HEK293 (cell line): ENCODE results near the gene CEMIP2.

Experiments used
- CTCF ChIA-PET: fragments of 350-600 bp; formaldehyde crosslinking; extraction: SDS; loops from one replicate; lab custom pipeline; 2021; ENCODE audit warnings: antibody characterized with exemption; lab: Yijun Ruan, JAX
- POLR2A ChIA-PET: fragments of 300-600 bp; formaldehyde crosslinking; extraction: SDS; loops from one replicate; lab custom pipeline; 2020; ENCODE audit warnings: antibody characterized with exemption, inconsistent platforms; lab: Yijun Ruan, JAX
- H3K27ac ChIP-seq: fragments of 200-500 bp; sonication (Bioruptor generic); 2 replicates; pipeline ENCODE4 v1.5.1; 2014; ENCODE audit warnings: low read depth, low read length, control low read depth, inconsistent platforms; ENCODE audit errors: extremely low read depth
- H3K36me3 ChIP-seq, 2 experiments: fragments of 200-500 bp in 1 of 2; sonication (Bioruptor generic) in 1 of 2; 1 replicate in 1 of 2; 2 replicates in 1 of 2; pipeline ENCODE4 v1.5.1; 2014 to 2017; ENCODE audit warnings: inconsistent platforms in 2 of 2, low read length in 2 of 2; ENCODE audit not compliant: control insufficient read depth in 2 of 2, insufficient read depth in 1 of 2
- H3K4me1 ChIP-seq: fragments of 200-500 bp; sonication (Bioruptor generic); 2 replicates; pipeline ENCODE4 v1.5.1; 2014; ENCODE audit warnings: mild to moderate bottlenecking, low read length, inconsistent platforms; ENCODE audit not compliant: control insufficient read depth, insufficient read depth
- H3K4me3 ChIP-seq: 2 replicates; pipeline ENCODE4 v1.5.1; 2011; ENCODE audit warnings: low read depth, mild to moderate bottlenecking, control low read depth, low read length, moderate library complexity
- H3K9me3 ChIP-seq: fragments of 200-500 bp; sonication (Bioruptor generic); 2 replicates; pipeline ENCODE4 v1.5.1; 2014; ENCODE audit warnings: low read depth, low read length, inconsistent platforms; ENCODE audit not compliant: control insufficient read depth, insufficient read depth
- EGR2 ChIP-seq: fragments of 450-650 bp; formaldehyde crosslinking; IDR thresholded peaks from 2 replicates; pipeline ENCODE4 v1.5.1; 2016; ENCODE audit warnings: low read depth, missing biosample characterization, missing genetic modification characterization
- KLF10 ChIP-seq: fragments of 450-650 bp; IDR thresholded peaks from 2 replicates; pipeline ENCODE4 v1.5.1; 2018; ENCODE audit warnings: missing biosample characterization, mild to moderate bottlenecking, missing genetic modification characterization
- KLF17 ChIP-seq: fragments of 450-650 bp; formaldehyde crosslinking; IDR thresholded peaks from 2 replicates; pipeline ENCODE4 v1.5.1; 2016; ENCODE audit warnings: missing biosample characterization, missing genetic modification characterization
- OSR2 ChIP-seq: fragments of 450-650 bp; formaldehyde crosslinking; IDR thresholded peaks from 2 replicates; pipeline ENCODE4 v1.5.1; 2016; ENCODE audit warnings: missing biosample characterization, missing genetic modification characterization
- SALL2 ChIP-seq: fragments of 450-650 bp; formaldehyde crosslinking; IDR thresholded peaks from 2 replicates; pipeline ENCODE4 v1.5.0; 2017; ENCODE audit warnings: missing biosample characterization, mild to moderate bottlenecking, missing genetic modification characterization, borderline replicate concordance
- YY1 ChIP-seq: fragments of 450-650 bp; formaldehyde crosslinking; IDR thresholded peaks from 2 replicates; pipeline ENCODE4 v1.5.1; 2018; ENCODE audit warnings: missing biosample characterization, missing genetic modification characterization
- ZBTB26 ChIP-seq: fragments of 450-650 bp; formaldehyde crosslinking; optimal IDR thresholded peaks from 2 replicates; pipeline ENCODE3; 2016; ENCODE audit warnings: missing biosample characterization, mild to moderate bottlenecking, missing genetic modification characterization
- ZFHX2 ChIP-seq: fragments of 450-650 bp; formaldehyde crosslinking; conservative IDR thresholded peaks from 2 replicates; pipeline ENCODE4 v1.5.1; 2016; ENCODE audit warnings: missing biosample characterization, missing genetic modification characterization
- ZIC2 ChIP-seq: fragments of 450-650 bp; formaldehyde crosslinking; IDR thresholded peaks from 2 replicates; pipeline ENCODE4 v1.5.1; 2016; ENCODE audit warnings: missing biosample characterization, missing genetic modification characterization
- ZNF19 ChIP-seq: fragments of 450-650 bp; formaldehyde crosslinking; IDR thresholded peaks from 2 replicates; pipeline ENCODE4; 2016; ENCODE audit warnings: missing biosample characterization, missing genetic modification characterization, low read depth
- ZNF350 ChIP-seq: fragments of 450-650 bp; formaldehyde crosslinking; IDR thresholded peaks from 2 replicates; pipeline ENCODE4 v1.5.0; 2017; ENCODE audit warnings: missing biosample characterization, mild to moderate bottlenecking, missing genetic modification characterization
- ZNF354C ChIP-seq: fragments of 450-650 bp; formaldehyde crosslinking; IDR thresholded peaks from 2 replicates; pipeline ENCODE4 v1.5.1; 2016; ENCODE audit warnings: missing biosample characterization, missing genetic modification characterization, low read depth, borderline replicate concordance
- ZNF488 ChIP-seq: fragments of 450-650 bp; formaldehyde crosslinking; IDR thresholded peaks from 2 replicates; pipeline ENCODE4 v1.5.1; 2016; ENCODE audit warnings: missing biosample characterization, missing genetic modification characterization
- ZNF529 ChIP-seq: fragments of 450-650 bp; formaldehyde crosslinking; IDR thresholded peaks from 2 replicates; pipeline ENCODE4 v1.5.1; 2017; ENCODE audit warnings: missing genetic modification characterization, missing biosample characterization; ENCODE audit not compliant: insufficient replicate concordance
- ZNF549 ChIP-seq: fragments of 450-650 bp; IDR thresholded peaks from 2 replicates; pipeline ENCODE4 v1.5.1; 2018; ENCODE audit warnings: missing biosample characterization, missing genetic modification characterization, mild to moderate bottlenecking, inconsistent platforms, moderate library complexity
- ZNF558 ChIP-seq: fragments of 450-650 bp; formaldehyde crosslinking; IDR thresholded peaks from 2 replicates; pipeline ENCODE4 v1.5.1; 2016; ENCODE audit warnings: missing biosample characterization, missing genetic modification characterization
- ZNF610 ChIP-seq: fragments of 450-650 bp; formaldehyde crosslinking; IDR thresholded peaks from 2 replicates; pipeline ENCODE4 v1.5.1; 2016; ENCODE audit warnings: missing biosample characterization, missing genetic modification characterization, borderline replicate concordance
- ZNF639 ChIP-seq: fragments of 450-650 bp; formaldehyde crosslinking; IDR thresholded peaks from 2 replicates; pipeline ENCODE4 v1.5.1; 2016; ENCODE audit warnings: missing biosample characterization, missing genetic modification characterization
- ZSCAN4 ChIP-seq: fragments of 450-650 bp; formaldehyde crosslinking; IDR thresholded peaks from 2 replicates; pipeline ENCODE4 v1.5.1; 2017; ENCODE audit warnings: missing biosample characterization, missing genetic modification characterization

CEMIP2 gene

GRCh38 chr9:71755230-71755629 lies 13.1 kb downstream of the CEMIP2 start:
- H3K4me1 ChIP-seq = peaks cover 4% of the 10 kb centered on the region; the same call in 1 of the 2 replicates
- no peaks in the 10 kb centered on the region for H3K36me3 ChIP-seq
- CTCF ChIA-PET = interaction anchor here (0.6 to 1.0 kb wide), 3 partner anchors 9 to 126 kb away, joined by 3 read pairs; no protein-coding TSS in a partner anchor
- H3K9me3 ChIP-seq = no peaks in the 10 kb centered on the region
- no peak overlapping the region for H3K27ac ChIP-seq
- TF ChIP-seq ZNF488 (tag by site-specific recombination) (no peak), ZIC2 (no peak), ZSCAN4 (tag by site-specific recombination) (peak; percentile 53), ZNF558 (tag by site-specific recombination) (no peak), EGR2 (tag by site-specific recombination) (peak; percentile 30; the same call in 1 of the 2 replicates), OSR2 (tag by site-specific recombination) (peak; percentile 32; the same call in 1 of the 2 replicates), ZFHX2 (peak; percentile 35; the same call in 1 of the 2 replicates), ZNF354C (tag by site-specific recombination) (no peak), KLF10 (tag by site-specific recombination) (no peak)
- no peak overlapping the region for H3K4me3 ChIP-seq
- POLR2A ChIA-PET = interaction anchor here (0.6 to 1.5 kb wide), 4 partner anchors 14 to 610 kb away, joined by 3 to 5 read pairs (median 3); partner anchors contain the start of genes ABHD17B, C9orf85 and ZFAND5

- Histone ChIP-seq H3K9me3 (no peaks in the 10 kb centered on the region), H3K4me3 (no peak overlapping the region), H3K36me3 (peaks cover 0 to 6% of the 10 kb centered on the region in 2 experiments; a peak in 2 of 3 replicates), H3K4me1 (peaks cover 4% of the 10 kb centered on the region; the same call in 1 of the 2 replicates), H3K27ac (no peak overlapping the region)
- TF ChIP-seq SALL2 (tag by site-specific recombination) (no peak), ZNF19 (no peak), KLF17 (tag by site-specific recombination) (no peak), YY1 (no peak), ZNF639 (tag by site-specific recombination) (no peak), ZBTB26 (tag by site-specific recombination) (no peak), ZNF610 (tag by site-specific recombination) (no peak), ZNF350 (tag by site-specific recombination) (no peak), ZNF549 (no peak), ZNF529 (tag by site-specific recombination) (no peak)
- POLR2A ChIA-PET = no interaction called here
- CTCF ChIA-PET = no interaction called here
These were observed 14.2 kb downstream of the CEMIP2 start for GRCh38 chr9:71754151-71754550.
